Fibroblast of pulmonary artery (primary cell): ENCODE measurements around the gene RBMS3.

Experiments
- DNase-seq: peaks from one replicate; pipeline ENCODE4 v3.0.0-alpha.2; 2010; ENCODE audit warnings: low read depth
- H3K4me3 ChIP-seq: replicated peaks from 2 replicates; pipeline ENCODE4 v1.5.1; 2011; ENCODE audit warnings: low read depth, mild to moderate bottlenecking, control low read depth, low read length, moderate library complexity
- CTCF ChIP-seq: IDR thresholded peaks from 2 replicates; pipeline ENCODE4 v1.5.1; 2011; ENCODE audit warnings: mild to moderate bottlenecking, control low read depth, low read length, inconsistent platforms; ENCODE audit errors: missing control alignments

Gene RBMS3

GRCh38 chr3:29741231-29741630, 460.4 kb downstream of the RBMS3 start:
- H3K4me3 ChIP-seq = no peak overlapping the region
- no peak for DNase-seq
- no peak for TF ChIP-seq CTCF

GRCh38 chr3:29745232-29745870, 464.5 kb downstream of the RBMS3 start:
- no peak for DNase-seq
- TF ChIP-seq CTCF = no peak
- H3K4me3 ChIP-seq = no peak overlapping the region

GRCh38 chr3:29746163-29746760, 465.4 kb downstream of the RBMS3 start:
- no peak for DNase-seq
- no peak for TF ChIP-seq CTCF
- no peak overlapping the region for H3K4me3 ChIP-seq

GRCh38 chr3:29747991-29748390, 467.1 kb downstream of the RBMS3 start:
- no peak overlapping the region for H3K4me3 ChIP-seq
- no peak for TF ChIP-seq CTCF
- DNase-seq = peak; percentile 58

GRCh38 chr3:29751647-29752314, 470.9 kb downstream of the RBMS3 start:
- DNase-seq = no peak
- H3K4me3 ChIP-seq = no peak overlapping the region
- TF ChIP-seq CTCF = no peak

GRCh38 chr3:29754346-29754745, 473.5 kb downstream of the RBMS3 start:
- no peak overlapping the region for H3K4me3 ChIP-seq
- no peak for TF ChIP-seq CTCF
- no peak for DNase-seq
